Right ventricle myocardium inferior (tissue), 1 donor: ENCODE measurements around the gene PGS1. TPM values are rescaled to one million over a fixed set of nuclear protein-coding genes. Genes with fewer than 3 reads are reported as not detected.

Experiments used
- ATAC-seq: fragments of 200-7000 bp; cut with Tn5 transposase; one replicate; pipeline ENCODE4 v1.9.1; 2020; ENCODE audit warnings: mild to moderate bottlenecking, moderate library complexity
- DNase-seq: peaks from one replicate; pipeline ENCODE4 v3.0.0; 2021; ENCODE audit errors: missing footprints
- intact Hi-C: fragments of 100-400 bp; cut with DNase I; formaldehyde crosslinking; loops from one replicate; pipeline ENCODE4 v1.11.0; 2022
- total RNA-seq: library from RNA; stranded (reverse); fragmentation: NEBNext Ultra II Directional; extraction: Animal tissue kit (Norgen Biotek cat#: 25700); gene quantifications from one replicate; pipeline ENCODE4 v1.2.1, GENCODE V29; 2021
- donor health status: DM: no; HTN: yes; CAD: no; lungs with severe emphysema.

The PGS1 gene
- total RNA-seq, 1 donor from 2014 or later: 16.7 TPM

GRCh38 chr17:78360371-78361224 is 17.9 kb upstream of the PGS1 start:
- intact Hi-C loops: loop anchor here (1.0 to 2.0 kb wide), 3 partner anchors 16 to 68 kb away; no protein-coding TSS in a partner anchor
- peak; percentile 96 for DNase-seq
- peak; percentile 72 for ATAC-seq

DNA sequence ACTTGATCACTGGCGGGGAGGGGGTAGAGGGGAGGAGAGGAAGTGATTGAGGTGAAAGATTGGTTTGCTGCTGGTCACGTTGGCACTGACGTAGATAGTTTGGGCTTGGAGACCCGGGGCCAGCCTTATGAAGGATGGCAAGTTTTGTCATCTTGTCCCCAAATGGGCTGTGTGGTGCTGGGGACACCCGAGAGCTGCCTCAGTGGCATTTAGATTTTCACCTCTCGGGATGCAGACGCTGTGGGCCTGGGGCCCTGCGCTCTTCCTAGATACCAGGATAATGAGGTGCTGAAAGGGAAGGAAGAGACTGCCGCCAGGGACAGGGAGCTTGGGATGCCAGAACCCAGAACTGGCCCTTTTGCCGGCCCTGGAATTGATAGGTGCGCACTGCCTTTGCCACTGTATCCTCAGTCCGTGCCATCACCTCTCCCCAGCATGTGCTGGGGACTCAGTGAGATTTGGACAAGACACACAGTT is 17.2 kb upstream of the PGS1 start:
- DNase-seq: no peak
- no peak for ATAC-seq
- intact Hi-C loops: loop anchor here (2.0 kb wide), 1 partner anchor 16 kb away; no protein-coding TSS in a partner anchor

DNA sequence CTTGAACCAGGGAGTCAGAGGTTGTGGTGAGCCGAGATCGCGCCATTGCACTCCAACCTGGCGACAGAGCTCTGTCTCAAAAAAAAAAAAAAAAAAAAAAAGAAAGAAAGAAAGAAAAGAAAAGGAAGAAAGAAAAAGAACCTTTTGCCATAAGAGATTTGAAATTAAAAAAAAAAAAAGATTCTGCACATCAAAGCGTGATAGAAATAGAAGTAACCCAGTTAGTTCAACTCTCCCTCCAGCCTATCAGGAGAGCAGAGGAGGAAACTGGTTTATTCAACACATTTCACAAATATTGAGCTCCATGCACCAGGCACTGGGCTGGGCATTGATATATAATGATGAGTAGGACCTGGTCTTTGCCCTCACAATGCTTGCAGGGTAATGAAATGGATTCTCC is 16.2 kb upstream of the PGS1 start:
- intact Hi-C loops: no loop called here
- DNase-seq: no peak
- ATAC-seq: no peak

- DNase-seq (no peak), ATAC-seq (no peak)
- intact Hi-C loops: no loop called here
Measured at GRCh38 chr17:78362671-78363070, 15.8 kb upstream of the PGS1 start.

GRCh38 chr17:78364436-78365281 is 13.8 kb upstream of the PGS1 start:
- intact Hi-C loops: no loop called here

GRCh38 chr17:78365561-78366108 is 12.8 kb upstream of the PGS1 start:
- intact Hi-C loops: no loop called here
- no peak for ATAC-seq
- no peak for DNase-seq

More at GRCh38 chr17:78364436-78365281, 13.8 kb upstream of the PGS1 start:
- ATAC-seq: no peak
- DNase-seq: no peak

- DNase-seq (no peak), ATAC-seq (peak; percentile 35)
- intact Hi-C loops: no loop called here
Measured at GRCh38 chr17:78366109-78366848, 12.2 kb upstream of the PGS1 start.

DNA sequence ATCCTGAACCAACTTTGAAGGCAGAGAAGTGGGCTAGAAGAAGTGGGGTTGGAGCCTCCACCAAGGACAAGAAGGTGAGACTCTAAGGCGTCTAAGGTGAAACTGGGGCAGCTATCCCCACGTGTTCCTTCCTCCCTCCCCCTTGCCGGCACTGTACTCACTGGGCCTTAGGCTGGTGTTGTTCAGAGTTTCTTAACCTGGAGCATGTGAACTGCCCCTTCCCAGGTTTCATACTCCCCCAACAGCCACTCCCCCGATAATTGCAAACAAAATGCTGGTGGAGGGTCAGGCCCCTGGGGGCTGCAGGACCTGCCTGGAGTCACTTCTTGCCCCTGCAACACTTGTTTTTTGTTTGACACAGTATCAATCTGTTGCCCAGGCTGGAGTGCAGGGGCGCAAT is 11.3 kb upstream of the PGS1 start:
- intact Hi-C loops: no loop called here
- DNase-seq (no peak), ATAC-seq (no peak)

GRCh38 chr17:78368348-78368747 is 10.1 kb upstream of the PGS1 start:
- intact Hi-C loops: no loop called here
- no peak for ATAC-seq
- no peak for DNase-seq

GRCh38 chr17:78368854-78369495 is 9.5 kb upstream of the PGS1 start:
- ATAC-seq (no peak), DNase-seq (no peak)
- intact Hi-C loops: no loop called here

GRCh38 chr17:78369791-78370381 is 8.6 kb upstream of the PGS1 start:
- no peak for ATAC-seq
- intact Hi-C loops: no loop called here
- DNase-seq: no peak

GRCh38 chr17:78371056-78371455 is 7.4 kb upstream of the PGS1 start:
- DNase-seq (no peak), ATAC-seq (no peak)
- intact Hi-C loops: no loop called here

DNA sequence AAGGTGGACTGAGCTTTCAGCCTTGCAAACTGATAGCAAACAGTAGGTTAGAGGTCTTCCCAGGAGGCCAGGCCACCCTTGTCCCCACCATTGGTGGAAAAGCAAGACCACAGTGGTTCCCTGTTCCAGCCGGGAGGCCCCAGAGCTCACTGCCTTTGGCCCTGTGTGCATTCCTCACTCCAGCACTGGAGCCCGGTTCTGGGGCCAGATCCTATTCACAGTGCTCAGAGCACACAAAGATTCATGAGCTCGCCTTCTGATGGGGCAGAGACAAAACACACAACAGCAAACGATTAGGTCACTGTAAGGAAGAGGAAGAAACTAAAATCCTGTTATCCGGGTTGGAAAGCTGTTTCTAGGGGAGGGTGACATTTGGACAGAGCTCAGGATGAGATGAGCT is 5.6 kb upstream of the PGS1 start:
- no peak for ATAC-seq

DNA sequence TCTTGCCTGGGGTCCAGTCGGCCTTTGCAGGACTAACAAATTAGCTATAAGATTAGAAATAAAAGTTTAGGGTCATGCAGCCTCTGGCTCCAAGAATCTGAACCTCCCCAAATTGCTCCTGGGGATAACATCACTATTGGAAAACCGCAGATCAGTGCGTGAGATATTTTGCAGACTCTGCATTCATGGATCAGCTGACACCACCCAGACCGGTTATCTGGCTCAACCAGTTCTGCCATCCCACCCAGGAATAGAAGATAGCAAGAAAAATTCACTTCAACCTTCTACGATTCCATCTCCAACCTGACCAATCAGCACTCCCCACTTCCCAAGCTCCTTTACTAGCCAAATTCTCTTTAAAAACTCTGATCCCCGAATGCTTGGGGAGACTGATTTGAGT is 4.3 kb upstream of the PGS1 start:
- DNase-seq: no peak
- intact Hi-C loops: no loop called here
- no peak for ATAC-seq

More for the DNA sequence above, 5.6 kb upstream of the PGS1 start:
- DNase-seq: no peak
- intact Hi-C loops: no loop called here

DNA sequence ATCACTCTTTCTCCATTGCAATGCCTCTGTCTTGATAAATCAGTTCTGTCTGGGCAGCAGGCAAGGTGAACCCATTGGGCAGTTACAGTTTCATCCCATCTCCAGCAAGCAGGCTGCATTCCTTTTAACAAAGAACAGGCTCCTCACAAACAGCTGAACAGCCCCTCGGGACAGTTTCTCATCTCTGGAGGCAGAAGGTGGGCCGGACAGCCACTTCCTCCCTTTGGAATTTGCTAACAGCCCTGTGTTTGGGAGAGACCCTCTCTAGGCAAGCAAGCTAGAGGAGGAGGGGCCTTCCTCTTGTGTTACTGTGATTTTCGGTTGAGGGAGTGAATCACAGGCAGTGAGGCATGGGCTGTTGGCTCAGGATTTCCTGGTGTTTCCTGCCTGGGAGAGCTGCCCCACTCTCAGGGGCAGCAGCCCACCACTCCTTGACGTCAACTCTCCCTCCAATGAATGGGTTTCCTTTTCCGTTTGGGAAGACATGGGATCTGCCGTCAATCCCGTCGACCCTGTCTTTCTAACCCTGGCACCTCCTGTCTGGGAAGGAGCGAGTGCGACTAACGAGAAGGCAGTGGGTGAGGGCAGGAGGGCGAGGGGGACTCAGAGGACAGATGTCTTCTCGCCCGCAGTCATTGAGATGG is 3.7 kb upstream of the PGS1 start:
- ATAC-seq: no peak
- no peak for DNase-seq
- intact Hi-C loops: no loop called here

DNA sequence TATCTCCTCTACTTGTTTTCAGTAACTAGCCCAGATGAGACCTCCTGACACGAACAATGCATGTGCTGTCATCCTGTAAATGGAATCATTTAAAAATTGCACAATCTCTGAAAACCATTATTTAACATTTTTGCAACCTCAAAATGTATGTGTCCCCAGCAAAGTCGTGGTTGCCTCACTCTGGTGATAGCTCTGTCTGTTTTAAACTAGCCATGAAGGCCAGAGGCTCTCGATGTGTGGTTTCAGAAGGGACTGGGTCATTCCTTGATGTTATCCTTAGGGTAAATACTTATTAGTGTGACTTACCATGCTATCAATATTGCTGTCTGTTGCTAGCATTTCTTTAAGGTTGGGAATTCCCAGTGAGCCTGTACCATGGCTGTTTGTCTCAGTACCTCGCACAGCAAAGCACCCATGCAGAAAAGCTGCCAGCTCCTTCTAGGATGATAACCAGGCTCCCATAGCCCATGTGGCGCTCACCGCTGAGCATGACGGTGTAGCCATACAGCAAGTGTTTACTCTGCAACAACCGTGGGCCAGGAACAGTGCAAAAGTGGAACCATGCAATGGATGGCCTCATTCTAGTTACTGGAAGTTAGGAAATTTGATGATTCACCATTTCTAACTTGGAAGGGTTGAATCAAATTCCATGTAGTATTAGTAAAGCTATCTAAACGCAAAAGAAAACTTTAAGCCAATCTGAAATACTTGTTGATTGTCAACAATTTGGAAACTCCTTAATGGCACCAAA is 2.9 kb upstream of the PGS1 start:
- DNase-seq (peak; percentile 83), ATAC-seq (no peak)
- intact Hi-C loops: loop anchor here (2.0 kb wide), 1 partner anchor 15 kb away; the partner anchor contains the start of gene SOCS3

GRCh38 chr17:78376161-78376560 is 2.3 kb upstream of the PGS1 start:
- intact Hi-C loops: loop anchor here (2.0 kb wide), 1 partner anchor 15 kb away; the partner anchor contains the start of gene SOCS3
- no peak for ATAC-seq
- no peak for DNase-seq
